Suprapubic skin (tissue), 4 donors: ENCODE results near the gene HACD1. TPM values are rescaled to one million over a fixed set of nuclear protein-coding genes. Genes with fewer than 3 reads are reported as not detected.
"Not testable (repeated sequence)": the region's sequence is repeated elsewhere in the genome, so short reads cannot be mapped to it uniquely, and the experiment has no call there.

Experiments
- DNase-seq, 2 donors: peaks; one replicate each; pipeline ENCODE4 v3.0.0-alpha.2; 2019; ENCODE audit warnings: low spot score in 2 of 2
- H3K27ac ChIP-seq: fragments of 200-600 bp; sonication (generic); one replicate; pipeline ENCODE4 v1.5.1; 2019
- H3K27me3 ChIP-seq: fragments of 200-600 bp; sonication (generic); one replicate; pipeline ENCODE4 v1.5.1; 2019
- H3K36me3 ChIP-seq: fragments of 200-600 bp; sonication (generic); one replicate; pipeline ENCODE4 v1.5.1; 2019
- H3K4me1 ChIP-seq: fragments of 200-600 bp; sonication (generic); one replicate; pipeline ENCODE4 v1.5.1; 2019
- H3K4me3 ChIP-seq: fragments of 200-600 bp; sonication (generic); one replicate; pipeline ENCODE4 v1.5.1; 2019; ENCODE audit warnings: mild to moderate bottlenecking
- H3K9me3 ChIP-seq: fragments of 200-600 bp; sonication (generic); one replicate; pipeline ENCODE4 v1.5.1; 2019
- EP300 ChIP-seq: sonication (generic); formaldehyde crosslinking; IDR thresholded peaks from one replicate; pipeline ENCODE4 v1.6.1; 2017; ENCODE audit warnings: antibody characterized with exemption
- POLR2A ChIP-seq, 2 donors: fragments of 450-650 bp; IDR thresholded peaks; one replicate each; pipeline ENCODE4 v1.6.1; 2017; ENCODE audit warnings: antibody characterized with exemption in 2 of 2, mild to moderate bottlenecking in 2 of 2, moderate library complexity in 2 of 2
- POLR2AphosphoS5 ChIP-seq, 3 donors: sonication (generic); formaldehyde crosslinking; IDR thresholded peaks; one replicate each; pipeline ENCODE4 v1.6.1; 2017; ENCODE audit warnings: antibody characterized with exemption in 3 of 3
- WGBS: methylation state at CpG from one replicate; pipeline ENCODE4 v1.1.5; 2018; 5-methylcytosine and 5-hydroxymethylcytosine counted together
- total RNA-seq, 4 donors: library from RNA; depleted of rRNA; stranded (reverse); fragments of >200 nt; gene quantifications; one replicate each; pipeline ENCODE4 v1.1.0, GENCODE V29; 2016
- TF ChIP-seq, protein P1 (sequence below), 2 donors: fragments of 200-600 bp in 1 of 2; fragments of 450-650 bp in 1 of 2; sonication (generic) in 1 of 2; IDR thresholded peaks; one replicate each; pipeline ENCODE4 v1.5.1; 2016 to 2019; ENCODE audit warnings: antibody characterized with exemption in 2 of 2, mild to moderate bottlenecking in 1 of 2, moderate library complexity in 1 of 2

The HACD1 gene
- total RNA-seq, 4 donors from 2014 or later: 0.53 to 11.5 (median 3.7) TPM

DNA sequence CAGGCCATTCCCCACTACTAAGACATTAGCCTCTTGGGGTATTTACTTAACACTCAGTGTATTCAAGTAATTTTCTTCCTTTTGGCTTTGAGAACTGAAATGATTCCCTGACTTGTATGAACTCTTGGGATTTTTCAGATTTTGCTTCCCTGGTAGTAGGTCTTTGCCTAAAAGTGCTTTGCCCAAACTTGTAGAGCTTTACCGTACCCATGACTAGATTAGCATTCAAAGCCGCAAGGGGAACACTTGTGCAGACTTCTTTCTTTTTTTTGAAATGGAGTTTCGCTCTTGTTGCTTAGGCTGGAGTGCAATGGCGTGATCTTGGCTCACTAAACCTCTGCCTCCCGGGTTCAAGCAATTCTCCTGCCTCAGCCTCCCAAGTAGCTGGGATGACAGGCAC lies 20.7 kb upstream of the HACD1 start:
- Histone ChIP-seq H3K36me3 (no peaks in the 10 kb centered on the region), H3K27me3 (no peaks in the 10 kb centered on the region), H3K9me3 (no peaks in the 10 kb centered on the region), H3K4me1 (peaks cover 6% of the 10 kb centered on the region), H3K27ac (no peak overlapping the region), H3K4me3 (no peak overlapping the region)
- no peak for TF ChIP-seq POLR2A (IDR thresholded peaks at IDR 0.05)
- DNase-seq: no peak
- WGBS: 76% methylated on average over 5 of the region's 5 CpGs

DNA sequence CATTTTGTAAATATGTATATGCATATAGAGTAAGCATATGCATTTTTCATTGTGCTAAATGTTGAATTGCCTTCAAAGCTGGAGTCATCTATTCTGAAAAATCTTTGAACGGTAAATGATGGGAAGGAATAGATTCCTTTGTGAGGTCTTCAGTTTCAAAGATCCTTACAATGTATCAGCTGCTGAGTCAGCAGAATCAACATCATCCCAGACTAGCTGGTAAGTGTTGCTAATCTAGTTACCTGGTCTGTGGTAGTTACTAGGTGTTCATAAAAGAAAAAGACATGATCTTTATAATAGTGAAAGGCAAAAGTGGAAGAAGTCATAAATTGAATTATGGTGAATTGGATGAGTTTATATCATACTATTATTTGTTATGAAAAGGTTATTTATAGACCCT lies 16.2 kb upstream of the HACD1 start:
- Histone ChIP-seq H3K27me3 (no peaks in the 10 kb centered on the region), H3K4me3 (no peak overlapping the region), H3K36me3 (no peaks in the 10 kb centered on the region), H3K9me3 (no peaks in the 10 kb centered on the region), H3K27ac (no peak overlapping the region), H3K4me1 (no peaks in the 10 kb centered on the region)
- DNase-seq: no peak
- TF ChIP-seq POLR2AphosphoS5 (IDR thresholded peaks at IDR 0.05): no peak
- TF ChIP-seq EP300: no peak
- no peak for TF ChIP-seq POLR2A (IDR thresholded peaks at IDR 0.05)
- TF ChIP-seq, protein P1, sequence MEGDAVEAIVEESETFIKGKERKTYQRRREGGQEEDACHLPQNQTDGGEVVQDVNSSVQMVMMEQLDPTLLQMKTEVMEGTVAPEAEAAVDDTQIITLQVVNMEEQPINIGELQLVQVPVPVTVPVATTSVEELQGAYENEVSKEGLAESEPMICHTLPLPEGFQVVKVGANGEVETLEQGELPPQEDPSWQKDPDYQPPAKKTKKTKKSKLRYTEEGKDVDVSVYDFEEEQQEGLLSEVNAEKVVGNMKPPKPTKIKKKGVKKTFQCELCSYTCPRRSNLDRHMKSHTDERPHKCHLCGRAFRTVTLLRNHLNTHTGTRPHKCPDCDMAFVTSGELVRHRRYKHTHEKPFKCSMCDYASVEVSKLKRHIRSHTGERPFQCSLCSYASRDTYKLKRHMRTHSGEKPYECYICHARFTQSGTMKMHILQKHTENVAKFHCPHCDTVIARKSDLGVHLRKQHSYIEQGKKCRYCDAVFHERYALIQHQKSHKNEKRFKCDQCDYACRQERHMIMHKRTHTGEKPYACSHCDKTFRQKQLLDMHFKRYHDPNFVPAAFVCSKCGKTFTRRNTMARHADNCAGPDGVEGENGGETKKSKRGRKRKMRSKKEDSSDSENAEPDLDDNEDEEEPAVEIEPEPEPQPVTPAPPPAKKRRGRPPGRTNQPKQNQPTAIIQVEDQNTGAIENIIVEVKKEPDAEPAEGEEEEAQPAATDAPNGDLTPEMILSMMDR (IDR thresholded peaks at IDR 0.05): no peak
- WGBS: 83% methylated on average over 1 of the region's 1 CpG

DNA sequence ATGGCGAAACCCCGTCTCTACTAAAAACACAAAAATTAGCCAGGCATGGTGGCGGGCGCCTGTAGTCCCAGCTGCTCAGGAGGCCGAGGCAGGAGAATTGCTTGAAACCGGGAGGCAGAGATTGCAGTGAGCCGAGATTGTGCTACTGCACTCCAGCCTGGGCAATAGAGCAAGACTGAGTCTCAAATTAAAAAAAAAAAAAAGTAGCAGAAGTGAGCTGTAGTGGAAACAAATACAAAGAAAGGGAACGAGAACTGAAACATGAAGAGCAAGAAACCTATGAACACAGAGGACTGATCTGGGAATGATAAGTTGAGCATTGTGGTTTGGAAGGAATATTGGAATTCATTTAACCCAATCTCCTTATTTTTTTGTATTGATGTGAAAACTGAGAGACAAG lies 15.4 kb upstream of the HACD1 start:
- H3K9me3 ChIP-seq, H3K27ac ChIP-seq, H3K36me3 ChIP-seq, H3K4me3 ChIP-seq, H3K27me3 ChIP-seq, H3K4me1 ChIP-seq, DNase-seq: not testable (repeated sequence)
- 89% methylated on average over 8 of the region's 8 CpGs for WGBS

DNA sequence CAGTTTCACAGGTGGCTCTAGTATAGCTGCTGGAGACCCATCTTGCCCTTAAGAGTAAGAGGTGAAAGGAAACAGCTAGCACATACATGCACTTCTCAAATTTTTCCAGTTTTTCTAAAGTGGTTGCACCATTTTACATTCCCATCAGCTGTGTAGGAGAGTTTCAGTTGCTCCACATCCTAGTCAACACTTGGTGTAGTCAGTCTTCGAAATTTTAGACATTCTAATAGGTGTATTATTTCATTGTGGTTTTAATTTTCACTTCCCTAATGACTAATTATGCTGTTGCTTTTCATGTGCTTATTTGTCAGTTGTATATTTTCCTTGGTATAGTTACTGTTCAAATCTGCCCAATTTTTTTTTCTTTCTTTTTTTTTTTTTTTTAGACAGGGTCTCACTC lies 9.5 kb upstream of the HACD1 start:
- TF ChIP-seq, protein P1 (IDR thresholded peaks at IDR 0.05): no peak
- no peak for TF ChIP-seq POLR2A (IDR thresholded peaks at IDR 0.05)
- no peak for TF ChIP-seq POLR2AphosphoS5 (IDR thresholded peaks at IDR 0.05)
- TF ChIP-seq EP300: no peak
- no peak overlapping the region for H3K27ac ChIP-seq
- 69% methylated on average over 1 of the region's 1 CpG for WGBS
- H3K9me3 ChIP-seq: no peaks in the 10 kb centered on the region
- DNase-seq: no peak
- H3K4me1 ChIP-seq: no peaks in the 10 kb centered on the region
- H3K4me3 ChIP-seq: no peak overlapping the region
- H3K36me3 ChIP-seq: no peaks in the 10 kb centered on the region
- H3K27me3 ChIP-seq: no peaks in the 10 kb centered on the region

DNA sequence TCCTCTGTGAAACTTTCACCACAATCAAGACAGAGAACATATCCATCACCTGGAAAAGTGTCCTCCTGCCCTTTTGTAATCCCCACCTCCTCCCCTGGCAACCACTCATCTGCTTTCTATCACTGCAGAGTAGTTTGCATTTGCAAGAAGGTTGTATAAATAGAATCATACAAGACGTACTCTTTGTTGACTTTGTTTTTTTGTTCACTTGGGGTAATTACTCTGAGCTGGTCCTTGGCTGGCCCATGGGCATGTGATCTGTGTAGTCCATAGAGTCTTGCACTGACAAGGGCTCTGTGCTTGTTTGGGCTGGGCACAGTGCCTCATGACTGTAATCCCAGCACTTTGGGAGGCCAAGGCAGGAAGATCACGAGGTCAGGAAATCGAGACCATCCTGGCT lies 7.8 kb upstream of the HACD1 start:
- H3K9me3 ChIP-seq: no peaks in the 10 kb centered on the region
- no peak overlapping the region for H3K4me3 ChIP-seq
- no peaks in the 10 kb centered on the region for H3K4me1 ChIP-seq
- no peak for DNase-seq
- WGBS: 78% methylated on average over 3 of the region's 3 CpGs
- H3K27ac ChIP-seq: no peak overlapping the region
- no peaks in the 10 kb centered on the region for H3K36me3 ChIP-seq
- TF ChIP-seq POLR2AphosphoS5 (IDR thresholded peaks at IDR 0.05) (no peak), POLR2A (IDR thresholded peaks at IDR 0.05) (no peak)
- no peaks in the 10 kb centered on the region for H3K27me3 ChIP-seq

DNA sequence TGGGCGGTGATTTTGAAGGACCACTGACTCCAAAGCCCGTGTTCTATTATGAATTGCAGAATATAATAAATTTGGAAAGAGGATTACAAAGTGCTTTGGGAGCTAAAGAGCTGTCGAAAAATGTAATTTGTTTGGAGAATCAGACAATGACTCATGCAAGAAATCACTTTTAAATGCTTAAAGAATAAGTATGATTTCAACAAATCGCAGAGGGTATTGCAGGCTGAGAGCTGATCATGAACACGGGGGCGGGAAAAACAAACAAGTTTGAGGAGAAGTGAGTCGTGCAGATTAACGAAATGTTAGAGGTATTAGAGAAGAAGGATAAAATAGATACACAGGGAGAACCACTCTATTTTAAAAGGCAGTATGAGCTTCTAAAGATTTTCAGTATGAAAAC lies 4.9 kb upstream of the HACD1 start:
- H3K4me3 ChIP-seq: no peak overlapping the region
- WGBS: 72% methylated on average over 8 of the region's 8 CpGs

More for the DNA sequence above, 4.9 kb upstream of the HACD1 start:
- Histone ChIP-seq H3K36me3 (no peaks in the 10 kb centered on the region), H3K4me1 (peaks cover 8% of the 10 kb centered on the region), H3K27me3 (no peaks in the 10 kb centered on the region), H3K9me3 (no peaks in the 10 kb centered on the region), H3K27ac (no peak overlapping the region)
- DNase-seq: no peak
- TF ChIP-seq, protein P1 (IDR thresholded peaks at IDR 0.05): no peak
- TF ChIP-seq POLR2AphosphoS5 (IDR thresholded peaks at IDR 0.05) (no peak), POLR2A (IDR thresholded peaks at IDR 0.05) (no peak), EP300 (no peak)
